GM12872 (cell line): Measurements from ENCODE around the gene BRD7.

Source experiments
- CTCF ChIP-seq: IDR thresholded peaks from 3 replicates; pipeline ENCODE4 v1.5.1; 2011; ENCODE audit warnings: low read depth, mild to moderate bottlenecking, low read length, moderate library complexity; ENCODE audit not compliant: insufficient read depth

Gene BRD7

GRCh38 chr16:50298075-50298460 lies 70.7 kb downstream of the BRD7 start:
- TF ChIP-seq CTCF = no peak

GRCh38 chr16:50297301-50298074 lies 71.3 kb downstream of the BRD7 start:
- TF ChIP-seq CTCF = no peak

GRCh38 chr16:50296807-50297206 lies 72.0 kb downstream of the BRD7 start:
- TF ChIP-seq CTCF = no peak

- TF ChIP-seq CTCF = no peak
Measured at GRCh38 chr16:50295541-50296132, 73.2 kb downstream of the BRD7 start.

- TF ChIP-seq CTCF = no peak
Measured at GRCh38 chr16:50294955-50295354, 73.8 kb downstream of the BRD7 start.

- no peak for TF ChIP-seq CTCF
Measured at GRCh38 chr16:50293994-50294855, 74.6 kb downstream of the BRD7 start.
